Activated naive CD8-positive, alpha-beta T cell treated with anti-CD3 and anti-CD28 coated beads, Interleukin-2, amount 10 ng/mL, durations not matched to agents 7 days and 5 days (primary cell): ENCODE results near the gene INPP5A. TPM values are rescaled to one million over a fixed set of nuclear protein-coding genes. Genes with fewer than 3 reads are reported as not detected.

ENCODE experiments used
- ATAC-seq: fragments of 150-1000 bp; cut with Tn5 transposase; one replicate; pipeline ENCODE4 v1.10.0; 2021; ENCODE audit warnings: low read depth, moderate library complexity
- POLR2A ChIA-PET: fragments of 350-600 bp; sonication (Branson Sonifier 250); formaldehyde crosslinking; loops from one replicate; lab custom pipeline; 2021; ENCODE audit warnings: antibody characterized with exemption; lab: Charles Lee
- DNase-seq: peaks from one replicate; pipeline ENCODE4 v3.0.0; 2021
- H3K27ac Mint-ChIP-seq: one replicate; pipeline ENCODE4 v1.8.0; 2022; ENCODE audit warnings: mild to moderate bottlenecking, mixed read lengths
- H3K27me3 Mint-ChIP-seq: one replicate; pipeline ENCODE4 v1.8.0; 2022; ENCODE audit warnings: mild to moderate bottlenecking, moderate library complexity, mixed read lengths
- H3K36me3 Mint-ChIP-seq: one replicate; pipeline ENCODE4 v1.8.0; 2021; ENCODE audit warnings: mild to moderate bottlenecking, mixed read lengths
- H3K4me1 Mint-ChIP-seq: one replicate; pipeline ENCODE4 v1.8.0; 2021; ENCODE audit warnings: mixed read lengths
- H3K4me3 Mint-ChIP-seq: one replicate; pipeline ENCODE4 v1.8.0; 2022; ENCODE audit warnings: mild to moderate bottlenecking, moderate library complexity, mixed read lengths
- H3K9me3 Mint-ChIP-seq: one replicate; pipeline ENCODE4 v1.8.0; 2021; ENCODE audit warnings: mixed read lengths
- total RNA-seq, 2 experiments: library from RNA; stranded (reverse); gene quantifications; one replicate each; pipeline ENCODE4 v1.2.3, GENCODE V29; 2021

The INPP5A gene
- total RNA-seq, 2 experiments from 2014 or later, result 14.1 to 15.7 TPM

DNA sequence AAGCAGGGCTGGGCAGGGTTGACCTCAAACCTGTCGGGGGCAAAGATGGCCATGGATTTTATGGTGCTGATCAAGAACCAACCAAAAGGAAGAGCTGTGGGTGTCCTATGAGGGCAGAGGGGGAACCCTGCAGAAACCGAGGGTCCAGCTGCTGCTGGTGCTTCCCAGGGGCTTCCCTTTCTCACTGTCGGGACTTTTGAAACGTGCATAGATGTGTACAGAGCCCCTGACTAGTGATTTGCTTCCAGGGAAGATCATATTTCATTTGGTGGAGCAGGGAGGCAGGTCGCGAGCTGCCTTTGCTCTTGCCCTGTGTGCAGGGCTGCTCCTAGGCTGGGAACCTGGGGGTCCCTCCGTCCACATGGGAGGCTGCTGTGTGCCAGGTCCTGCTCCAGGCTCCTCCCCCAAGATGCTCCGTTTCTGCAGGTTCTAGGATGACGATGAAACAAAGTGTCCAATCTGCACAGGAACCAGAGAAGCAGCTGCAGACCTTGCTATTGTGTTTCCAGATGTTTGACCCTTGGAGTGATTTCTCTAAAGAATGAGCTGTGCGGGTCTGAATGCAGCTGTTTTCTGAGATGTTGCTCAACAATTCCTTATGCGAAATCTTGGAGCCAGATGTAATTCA lies 9.4 kb upstream of the INPP5A start:
- H3K27ac Mint-ChIP-seq, result no peak overlapping the region
- no peak overlapping the region for H3K4me3 Mint-ChIP-seq
- POLR2A ChIA-PET, result no interaction called here
- H3K36me3 Mint-ChIP-seq, result no peaks in the 10 kb centered on the region
- H3K27me3 Mint-ChIP-seq, result peaks cover 36% of the 10 kb centered on the region
- no peaks in the 10 kb centered on the region for H3K4me1 Mint-ChIP-seq
- DNase-seq, result no peak
- peaks cover 11% of the 10 kb centered on the region for H3K9me3 Mint-ChIP-seq
- no peak for ATAC-seq

DNA sequence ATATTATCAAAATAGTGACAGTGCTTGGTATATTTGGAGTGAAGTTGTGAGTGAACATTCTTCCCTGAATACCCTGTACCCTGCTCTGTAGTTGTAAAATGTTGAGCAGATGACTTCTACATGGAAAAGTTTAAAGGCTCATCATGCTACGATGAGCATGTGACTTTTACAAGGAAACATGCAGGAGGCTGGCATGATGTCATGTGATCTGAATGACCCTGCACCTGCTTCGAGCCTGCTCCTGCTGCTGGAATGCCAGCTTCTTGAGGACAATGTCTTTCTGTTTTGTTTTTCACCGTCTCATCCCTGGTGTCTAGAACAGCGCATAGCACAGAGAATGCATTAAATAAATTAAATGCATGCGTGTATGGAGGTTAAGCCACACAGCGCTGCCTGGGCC lies 5.4 kb upstream of the INPP5A start:
- POLR2A ChIA-PET, result no interaction called here
- ATAC-seq, result no peak
- Mint-ChIP-seq H3K27ac (no peak overlapping the region), H3K27me3 (peaks cover 35% of the 10 kb centered on the region), H3K9me3 (peaks cover 11% of the 10 kb centered on the region), H3K4me1 (peaks cover 9% of the 10 kb centered on the region), H3K36me3 (peaks cover 2% of the 10 kb centered on the region), H3K4me3 (no peak overlapping the region)
- DNase-seq, result no peak

DNA sequence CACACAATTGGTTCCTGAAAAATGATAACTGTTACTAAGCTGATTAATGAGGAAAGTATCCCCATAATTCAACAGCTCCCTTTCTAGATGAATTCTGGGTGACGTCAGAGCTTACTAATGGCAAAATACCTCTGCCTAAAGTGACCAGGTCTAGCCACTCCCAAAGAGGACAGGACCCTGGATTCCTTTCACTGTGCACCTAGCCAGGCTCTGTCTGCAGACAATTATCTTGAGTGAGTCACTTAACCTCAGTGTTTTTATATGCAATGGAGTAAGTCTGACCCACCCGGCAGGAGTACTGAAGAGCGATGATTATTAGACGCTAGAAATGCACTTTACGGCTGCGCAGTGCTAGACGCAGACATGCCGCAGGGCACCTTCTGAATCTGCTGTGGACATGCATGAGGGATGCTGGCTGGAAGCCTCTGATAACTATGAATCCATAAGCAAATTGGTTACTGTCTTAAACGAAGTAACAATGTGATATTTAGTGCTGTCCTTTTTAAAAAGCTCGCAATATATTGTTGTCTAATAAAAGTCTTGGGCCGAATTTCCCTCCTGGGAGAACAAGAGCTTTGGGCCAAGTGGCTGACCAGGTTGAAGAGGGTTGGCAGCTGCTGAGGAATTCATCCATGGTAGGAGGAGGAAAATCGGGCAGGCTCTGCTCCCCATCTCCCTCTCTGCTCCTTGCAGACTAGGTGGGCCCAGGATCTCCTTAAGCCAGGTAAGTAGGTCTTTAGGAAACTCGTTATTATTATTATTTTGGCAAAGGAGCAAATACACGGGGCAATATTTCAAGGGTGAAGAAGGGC lies 4.6 kb upstream of the INPP5A start:
- DNase-seq, result no peak
- ATAC-seq, result no peak
- Mint-ChIP-seq H3K4me1 (peaks cover 9% of the 10 kb centered on the region), H3K27me3 (peaks cover 31% of the 10 kb centered on the region), H3K27ac (no peak overlapping the region), H3K36me3 (peaks cover 2% of the 10 kb centered on the region), H3K4me3 (no peak overlapping the region), H3K9me3 (peaks cover 11% of the 10 kb centered on the region)
- POLR2A ChIA-PET, result no interaction called here

DNA sequence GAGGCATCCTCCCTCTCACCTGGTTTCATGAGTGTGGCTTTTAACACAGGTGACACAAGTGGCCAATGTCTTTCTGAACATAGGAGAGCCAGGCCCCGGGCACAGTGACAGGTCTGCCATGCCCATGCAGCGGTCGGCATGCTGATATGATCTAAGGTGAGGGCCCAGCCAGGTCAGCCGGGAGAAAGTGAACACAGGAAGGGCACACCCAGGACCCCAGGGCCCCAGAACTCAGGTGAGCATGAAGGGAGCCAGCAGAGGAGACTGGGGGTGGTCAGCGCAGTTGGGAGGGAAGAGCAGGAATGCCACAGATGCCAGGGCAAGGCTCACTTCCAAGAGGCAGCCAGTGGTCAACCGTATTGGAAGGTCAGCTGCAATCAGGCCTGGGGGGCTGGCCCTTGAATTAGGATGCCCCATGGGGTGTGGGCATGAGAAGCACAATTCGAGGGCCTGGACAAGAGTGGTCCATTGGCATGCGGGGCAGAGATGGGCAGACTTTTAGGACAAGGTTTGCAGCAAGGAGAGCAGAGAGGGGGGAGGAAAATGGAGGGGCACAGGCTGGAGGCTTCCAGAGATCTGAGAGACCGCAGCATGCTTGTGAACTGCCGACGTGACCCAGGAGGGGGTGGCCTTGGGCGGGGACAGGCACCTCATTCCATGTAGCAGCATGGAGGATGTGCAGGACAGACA lies 3.9 kb upstream of the INPP5A start:
- no peak for DNase-seq
- POLR2A ChIA-PET, result no interaction called here
- peaks cover 15% of the 10 kb centered on the region for H3K4me1 Mint-ChIP-seq
- peaks cover 26% of the 10 kb centered on the region for H3K27me3 Mint-ChIP-seq
- no peak overlapping the region for H3K27ac Mint-ChIP-seq
- peaks cover 2% of the 10 kb centered on the region for H3K36me3 Mint-ChIP-seq
- H3K4me3 Mint-ChIP-seq, result no peak overlapping the region
- no peak for ATAC-seq
- H3K9me3 Mint-ChIP-seq, result peaks cover 11% of the 10 kb centered on the region

DNA sequence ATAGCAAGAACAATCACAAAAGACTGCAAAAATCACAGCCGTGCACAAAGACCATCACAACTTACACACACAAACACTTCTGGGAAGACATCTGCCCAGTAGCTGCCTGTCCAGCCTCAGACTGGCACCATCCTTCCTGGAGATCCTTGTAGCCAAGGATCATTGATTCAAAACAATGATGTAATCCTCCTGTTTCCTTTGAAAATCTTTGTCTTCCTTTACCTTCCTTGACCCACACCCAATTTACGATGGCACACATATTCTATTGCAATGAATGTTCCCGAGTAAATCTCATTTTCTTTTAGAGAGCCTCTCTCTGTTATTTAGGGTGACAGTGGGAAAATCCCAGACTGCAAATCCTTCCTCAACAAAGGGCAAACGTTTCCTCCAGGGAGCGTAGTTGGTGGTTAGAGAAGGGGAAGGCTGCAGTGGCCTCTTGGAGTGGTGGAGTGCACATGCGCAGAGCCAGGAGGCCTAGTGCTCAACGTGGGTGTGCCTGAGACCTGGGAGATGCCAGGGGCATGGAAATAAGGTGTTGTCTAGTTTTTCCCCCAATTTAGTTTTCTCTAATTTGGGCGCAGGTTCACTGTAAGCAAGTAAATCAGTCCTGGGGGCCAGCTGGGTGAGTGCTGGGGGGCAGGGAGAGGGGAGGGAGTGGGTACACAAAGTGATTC lies 3.1 kb upstream of the INPP5A start:
- Mint-ChIP-seq H3K27me3 (peaks cover 19% of the 10 kb centered on the region), H3K4me3 (no peak overlapping the region), H3K9me3 (peaks cover 10% of the 10 kb centered on the region), H3K4me1 (peaks cover 20% of the 10 kb centered on the region), H3K36me3 (peaks cover 2% of the 10 kb centered on the region), H3K27ac (no peak overlapping the region)
- POLR2A ChIA-PET, result no interaction called here
- no peak for DNase-seq
- ATAC-seq, result no peak

DNA sequence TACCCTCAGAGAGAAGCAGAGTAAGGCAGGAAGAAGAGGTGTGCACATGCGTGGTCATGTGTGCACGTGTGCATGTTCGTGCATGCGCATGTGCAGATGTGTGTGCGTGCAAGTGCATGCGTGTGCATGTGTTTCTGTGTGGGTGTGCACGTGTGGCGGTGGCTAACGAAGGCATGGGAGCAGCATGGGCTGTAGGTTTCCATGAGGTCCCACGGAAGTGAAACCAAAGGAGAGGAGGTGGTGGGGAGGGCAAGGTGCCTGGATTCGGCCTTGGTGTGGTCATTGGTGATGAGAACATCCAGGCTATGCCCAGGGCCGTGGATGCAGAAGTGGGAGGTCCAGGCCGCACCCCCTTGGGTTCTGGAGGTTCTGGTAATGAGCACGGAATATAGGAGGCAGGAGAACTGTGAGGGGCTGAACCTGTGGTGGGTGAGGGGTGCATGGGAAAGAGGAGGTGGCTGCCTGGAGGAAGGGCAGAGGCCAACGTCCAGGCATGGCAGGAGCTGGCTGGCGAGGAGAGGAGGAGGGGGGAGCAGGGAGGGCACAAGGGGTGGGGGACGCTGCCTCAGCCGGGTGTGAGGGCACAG lies 2.4 kb upstream of the INPP5A start:
- POLR2A ChIA-PET, result no interaction called here
- H3K9me3 Mint-ChIP-seq, result peaks cover 7% of the 10 kb centered on the region
- peak overlapping the region; percentile 19 for H3K4me3 Mint-ChIP-seq
- H3K4me1 Mint-ChIP-seq, result peaks cover 27% of the 10 kb centered on the region
- H3K36me3 Mint-ChIP-seq, result peaks cover 2% of the 10 kb centered on the region
- no peak for DNase-seq
- H3K27ac Mint-ChIP-seq, result no peak overlapping the region
- ATAC-seq, result no peak
- peaks cover 15% of the 10 kb centered on the region for H3K27me3 Mint-ChIP-seq

DNA sequence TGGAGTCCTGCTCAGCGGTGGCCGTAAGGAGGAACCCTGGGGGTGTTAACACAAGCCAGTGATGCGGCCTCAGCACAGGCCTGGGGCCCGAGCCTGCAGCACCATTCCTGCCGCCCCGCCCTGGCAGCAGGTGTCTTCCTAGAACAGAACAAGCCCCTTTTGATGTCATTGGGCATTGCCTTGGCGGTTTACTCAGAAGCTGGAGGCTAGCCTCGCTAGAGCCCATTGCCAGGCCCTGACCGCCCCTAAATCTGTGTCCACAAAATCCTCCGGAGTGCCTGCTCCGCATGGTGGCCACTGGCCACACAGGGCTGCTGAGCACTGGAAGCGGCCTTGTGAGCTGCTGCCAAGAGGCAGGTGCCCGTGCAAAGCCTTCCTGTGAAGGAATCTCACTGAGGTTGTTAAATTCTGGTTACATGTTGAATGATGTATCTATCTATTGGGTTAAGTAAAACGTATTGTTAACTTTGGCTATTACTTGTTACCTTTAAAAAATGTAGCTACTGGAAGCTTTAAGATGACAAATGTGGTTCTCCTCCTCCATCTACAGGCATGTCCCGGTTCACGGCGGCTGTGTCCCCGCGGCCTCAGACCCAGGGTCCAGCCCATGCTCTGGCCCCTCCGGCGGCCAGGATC lies 1.2 kb upstream of the INPP5A start:
- H3K9me3 Mint-ChIP-seq, result peaks cover 3% of the 10 kb centered on the region
- peaks cover 10% of the 10 kb centered on the region for H3K27me3 Mint-ChIP-seq
- peak overlapping the region; percentile 46 for H3K27ac Mint-ChIP-seq
- DNase-seq, result no peak
- POLR2A ChIA-PET, result interaction anchor here (0.7 to 1.0 kb wide), 3 partner anchors 15 to 39 kb away, joined by 3 to 4 read pairs (median 3); no protein-coding TSS in a partner anchor
- H3K4me3 Mint-ChIP-seq, result peak overlapping the region; percentile 70
- H3K4me1 Mint-ChIP-seq, result peaks cover 35% of the 10 kb centered on the region
- peaks cover 4% of the 10 kb centered on the region for H3K36me3 Mint-ChIP-seq
- ATAC-seq, result no peak

DNA sequence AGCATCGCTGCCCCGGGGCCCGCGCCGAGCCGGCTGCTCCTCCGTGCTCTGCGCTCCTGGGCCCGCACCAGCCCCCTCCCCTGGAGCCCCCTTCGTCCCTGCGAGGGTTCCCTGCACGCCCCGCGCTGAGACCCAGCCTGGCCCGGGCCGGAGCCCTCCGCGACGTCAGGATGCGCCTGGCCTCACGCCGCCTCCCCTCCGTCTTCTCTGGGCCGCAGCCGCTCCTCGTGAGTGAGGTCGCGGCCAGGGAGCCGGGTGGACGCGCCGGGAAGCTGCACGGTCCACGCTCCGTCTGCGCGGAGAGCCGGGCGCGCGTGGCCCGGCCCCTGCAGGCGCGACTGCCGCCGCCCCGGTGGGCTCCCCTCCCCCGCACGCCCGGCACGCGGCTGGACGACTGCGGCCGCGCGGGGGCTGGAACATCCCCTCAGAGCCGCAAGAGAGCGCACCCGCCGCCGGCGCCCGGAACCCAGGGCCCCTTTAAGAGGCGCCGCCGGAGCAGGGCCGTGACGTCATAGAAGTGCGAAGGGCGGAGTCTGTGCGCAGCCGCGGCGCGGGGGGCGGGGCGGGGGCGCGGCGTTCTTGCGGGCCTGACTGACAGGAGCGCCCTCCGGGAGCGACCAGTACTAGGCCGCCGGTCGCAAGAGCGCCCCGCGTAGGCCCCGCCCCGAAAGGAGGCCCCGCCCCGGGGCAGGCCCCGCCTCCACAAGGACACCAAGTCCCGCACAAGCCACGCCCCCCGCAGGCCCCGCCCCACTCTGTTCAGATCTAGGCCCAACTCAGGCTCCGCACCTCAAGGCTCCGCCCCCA lies 507 bp upstream of the INPP5A start:
- peaks cover 7% of the 10 kb centered on the region for H3K27me3 Mint-ChIP-seq
- H3K4me1 Mint-ChIP-seq, result peaks cover 41% of the 10 kb centered on the region
- H3K9me3 Mint-ChIP-seq, result no peaks in the 10 kb centered on the region
- peaks cover 8% of the 10 kb centered on the region for H3K36me3 Mint-ChIP-seq
- no peak overlapping the region for H3K27ac Mint-ChIP-seq
- peak; percentile 100 for DNase-seq
- ATAC-seq, result peak; percentile 87
- POLR2A ChIA-PET, result interaction anchor here (0.7 to 1.0 kb wide), 2 partner anchors 14 to 35 kb away, joined by 3 to 4 read pairs; no protein-coding TSS in a partner anchor
- peak overlapping the region; percentile 57 for H3K4me3 Mint-ChIP-seq

DNA sequence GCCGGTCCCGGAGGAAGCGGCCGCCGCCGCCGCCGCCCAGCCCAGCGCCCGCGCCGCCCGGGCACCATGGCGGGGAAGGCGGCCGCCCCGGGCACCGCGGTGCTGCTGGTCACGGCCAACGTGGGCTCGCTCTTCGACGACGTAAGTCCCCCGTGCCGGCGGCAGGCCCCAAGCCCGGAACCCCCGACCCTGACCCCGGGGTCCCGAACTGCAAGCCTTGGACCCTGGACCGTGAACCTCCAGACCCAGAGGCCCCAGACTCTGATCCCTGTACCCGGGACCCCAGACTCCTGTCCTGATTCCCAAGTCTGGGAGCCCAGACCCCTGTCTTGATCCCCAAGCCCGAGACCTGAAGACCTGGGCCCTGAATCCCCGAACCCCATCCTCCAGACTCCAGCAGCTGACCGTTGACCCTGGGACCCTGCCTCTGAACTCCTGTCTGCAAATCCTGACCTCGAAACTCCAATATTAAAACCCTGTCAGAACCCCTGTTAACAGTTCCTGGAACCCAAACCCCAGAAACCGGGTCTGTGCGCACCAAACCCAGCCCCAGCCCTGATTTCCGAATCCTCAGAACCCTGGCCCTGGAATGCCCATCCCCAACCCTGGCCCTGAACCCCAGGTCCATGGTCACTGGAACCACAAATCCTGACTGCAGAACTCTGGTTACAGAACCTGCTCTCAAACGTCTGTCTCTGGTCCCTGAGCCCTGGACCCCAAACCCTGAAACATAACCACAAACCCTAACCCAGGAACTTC lies 623 bp downstream of the INPP5A start:
- Mint-ChIP-seq H3K4me1 (peaks cover 43% of the 10 kb centered on the region), H3K9me3 (no peaks in the 10 kb centered on the region), H3K36me3 (peaks cover 9% of the 10 kb centered on the region), H3K4me3 (peak overlapping the region; percentile 92), H3K27me3 (peaks cover 7% of the 10 kb centered on the region), H3K27ac (peak overlapping the region; percentile 77)
- no peak for DNase-seq
- POLR2A ChIA-PET, result interaction anchor here (1.9 to 4.0 kb wide), 2 partner anchors 13 to 33 kb away, joined by 10 to 38 read pairs; no protein-coding TSS in a partner anchor
- ATAC-seq, result no peak

DNA sequence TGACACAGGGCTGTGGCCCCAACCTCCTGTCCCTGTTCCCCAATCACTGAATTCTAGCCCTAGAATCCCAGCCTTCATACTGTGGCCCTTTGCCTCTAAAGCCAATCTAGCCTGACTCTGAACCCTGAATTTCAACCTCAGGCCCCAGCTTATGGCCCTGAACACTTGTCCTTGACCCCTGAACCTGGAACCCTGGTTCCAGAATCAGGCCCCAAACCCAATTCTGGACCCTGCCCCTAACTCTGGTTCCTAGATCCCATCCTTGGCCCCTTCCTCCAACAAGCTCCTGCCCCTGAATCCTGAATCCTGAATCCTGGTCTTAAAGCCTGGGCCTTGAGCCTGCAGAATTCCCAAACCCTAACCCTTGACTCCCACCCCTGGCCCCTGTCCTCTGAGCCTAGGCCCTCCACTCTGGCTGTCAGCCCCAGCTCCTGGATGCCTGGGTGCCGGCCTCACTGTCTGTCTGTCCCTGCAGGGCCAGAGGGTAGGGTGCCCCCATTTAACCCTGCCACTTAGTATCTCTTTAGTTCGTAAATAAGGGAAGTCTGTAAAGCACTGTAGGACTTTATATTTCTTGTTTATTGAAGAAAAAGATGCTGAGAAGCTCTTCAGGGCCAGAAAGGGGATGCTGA lies 1.3 kb downstream of the INPP5A start:
- POLR2A ChIA-PET, result interaction anchor here (1.5 to 4.0 kb wide), 4 partner anchors 12 to 91 kb away, joined by 4 to 38 read pairs (median 8); no protein-coding TSS in a partner anchor
- ATAC-seq, result no peak
- peaks cover 45% of the 10 kb centered on the region for H3K4me1 Mint-ChIP-seq
- H3K27me3 Mint-ChIP-seq, result peaks cover 4% of the 10 kb centered on the region
- H3K36me3 Mint-ChIP-seq, result peaks cover 10% of the 10 kb centered on the region
- DNase-seq, result no peak
- H3K27ac Mint-ChIP-seq, result peak overlapping the region; percentile 77
- peak overlapping the region; percentile 92 for H3K4me3 Mint-ChIP-seq
- H3K9me3 Mint-ChIP-seq, result no peaks in the 10 kb centered on the region

DNA sequence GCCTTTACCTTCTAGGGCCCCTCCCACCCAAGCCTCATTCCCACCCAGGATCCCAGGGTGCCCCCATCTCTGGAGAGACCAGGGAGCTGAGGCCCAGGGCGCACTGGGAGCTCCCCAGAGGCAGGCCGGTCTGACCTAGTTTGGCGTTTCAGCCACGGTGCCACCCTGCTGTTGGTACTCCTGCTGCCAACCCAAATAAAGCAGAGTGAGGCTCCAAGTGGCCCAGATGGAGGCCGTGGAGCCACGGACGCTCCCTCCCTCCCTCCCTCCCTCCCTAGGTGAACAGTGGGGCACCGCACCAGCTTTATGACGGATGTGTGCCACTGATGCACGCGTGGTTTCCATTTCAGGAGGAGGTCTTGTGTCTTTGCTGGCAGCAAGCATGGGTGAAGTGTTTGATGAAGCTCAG lies 1.8 kb downstream of the INPP5A start:
- POLR2A ChIA-PET, result interaction anchor here (1.5 to 4.0 kb wide), 4 partner anchors 11 to 91 kb away, joined by 4 to 38 read pairs (median 8); no protein-coding TSS in a partner anchor

More for the DNA sequence above, 1.8 kb downstream of the INPP5A start:
- no peak for ATAC-seq
- no peak for DNase-seq
- peaks cover 4% of the 10 kb centered on the region for H3K27me3 Mint-ChIP-seq
- peak overlapping the region; percentile 92 for H3K4me3 Mint-ChIP-seq
- H3K36me3 Mint-ChIP-seq, result peaks cover 10% of the 10 kb centered on the region
- H3K9me3 Mint-ChIP-seq, result no peaks in the 10 kb centered on the region
- H3K27ac Mint-ChIP-seq, result peak overlapping the region; percentile 77
- H3K4me1 Mint-ChIP-seq, result peaks cover 50% of the 10 kb centered on the region
